ENCODE data around the gene PLAAT3. TPM values are rescaled to one million over a fixed set of nuclear protein-coding genes. Genes with fewer than 3 reads are reported as not detected.

PLAAT3 gene
- total and polyA plus RNA-seq, 2 of the 8 experiments (the other 6 are each of a cell fraction or from before 2014, with no cell fraction given): 109 to 190 TPM

- no peak overlapping the region for H2BK12ac ChIP-seq (ENCODE audit: low read depth, low read length)
- H4K5ac ChIP-seq (ENCODE audit: insufficient read length, low read depth, low read length): no peak overlapping the region
- H3K4me2 ChIP-seq (ENCODE audit: insufficient read depth in 1 of 2, low read depth in 2 of 2, low read length in 2 of 2): no peak overlapping the region
- no peak for TF ChIP-seq CBX5 (IDR thresholded peaks at IDR 0.05; ENCODE audit: low read depth, low read length)
- no peak for TF ChIP-seq HDAC6 (IDR thresholded peaks at IDR 0.05; ENCODE audit: low read depth, low read length)
- TF ChIP-seq SIRT6 (IDR thresholded peaks at IDR 0.05; ENCODE audit: low read length): no peak
- TF ChIP-seq HDAC2 (IDR thresholded peaks at IDR 0.05; ENCODE audit: borderline replicate concordance in 1 of 2, low read depth in 2 of 2, low read length in 2 of 2): no peak
- TF ChIP-seq RXRA (IDR thresholded peaks at IDR 0.05; ENCODE audit: insufficient read depth, low read depth, low read length): no peak
- TF ChIP-seq TBP (IDR thresholded peaks at IDR 0.05; ENCODE audit: low read depth, low read length): no peak
- no peak for TF ChIP-seq TAF7 (optimal IDR thresholded peaks at IDR 0.05; ENCODE audit: borderline replicate concordance, low read depth, low read length)
- TF ChIP-seq TCF12 (IDR thresholded peaks at IDR 0.05; ENCODE audit: low read depth, low read length): no peak
- no peak for TF ChIP-seq GABPA (IDR thresholded peaks at IDR 0.05; ENCODE audit: borderline replicate concordance, insufficient read depth, low read length)
- no peak for TF ChIP-seq RBBP5 (IDR thresholded peaks at IDR 0.05; ENCODE audit: borderline replicate concordance, low read depth, low read length)
- TF ChIP-seq BRCA1 (IDR thresholded peaks at IDR 0.05; ENCODE audit: low read depth, low read length): no peak
- H4K20me1 ChIP-seq (replicated peaks in 1 of 2; ENCODE audit: control insufficient read depth in 1 of 2, insufficient read depth in 2 of 2, low read length in 2 of 2): peaks cover 0 to 2% of the 10 kb centered on the region in 2 experiments
- no peak overlapping the region for H2AK5ac ChIP-seq (ENCODE audit: low read depth, low read length)
- H4K8ac ChIP-seq (ENCODE audit: extremely low read depth, insufficient read depth, low read length): no peak overlapping the region
- no peaks in the 10 kb centered on the region for H3K23me2 ChIP-seq (ENCODE audit: low read depth, low read length)
- FAIRE-seq (no peak), DNase-seq (ENCODE audit: low read depth in 1 of 2, low spot score in 2 of 2) (no peak)
- peaks cover 5% of the 10 kb centered on the region; the same call in 1 of the 2 replicates for H3K79me1 ChIP-seq (ENCODE audit: low read depth, low read length)
- H3K4me3 ChIP-seq (ENCODE audit: extremely low read depth in 1 of 4, insufficient read depth in 2 of 4, low read depth in 3 of 4, low read length in 4 of 4): no peak overlapping the region
- H3K79me2 ChIP-seq (ENCODE audit: control insufficient read depth in 1 of 2, insufficient read depth in 2 of 2, low read length in 2 of 2): peaks cover 3 to 55% of the 10 kb centered on the region in 2 experiments; a peak in 2 of 4 replicates
- 91% methylated on average over 8 of the region's 8 CpGs; no CpG with 5 or more reads in 1 of the 2 experiments for WGBS, 2 experiments (ENCODE audit: extremely low coverage in 1 of 2, insufficient coverage in 1 of 2, insufficient read length in 1 of 2, insufficient replicate concordance in 2 of 2, low coverage in 1 of 2, low lambda C conversion rate in 2 of 2, missing lambda C conversion rate in 1 of 2)
- ChIA-PET POLR2A (ENCODE audit: partially characterized antibody) (interaction anchor here (0.6 to 1.8 kb wide), 4 partner anchors 21 to 778 kb away, joined by 3 to 6 read pairs (median 4); no protein-coding TSS in a partner anchor), CTCF (ENCODE audit: partially characterized antibody) (interaction anchor here (0.6 to 1.2 kb wide), 5 partner anchors 17 to 686 kb away, joined by 3 to 6 read pairs (median 3); no protein-coding TSS in a partner anchor)
- no peak overlapping the region for H2BK120ac ChIP-seq (replicated peaks; ENCODE audit: low read depth, low read length)
- no peak overlapping the region for H3K23ac ChIP-seq (ENCODE audit: insufficient read length)
- peaks cover 0 to 6% (median 2%) of the 10 kb centered on the region in 4 experiments; a peak in 4 of 8 replicates for H3K36me3 ChIP-seq (ENCODE audit: control insufficient read depth in 2 of 4, insufficient read depth in 4 of 4, low read length in 3 of 4)
- H3K56ac ChIP-seq (replicated peaks; ENCODE audit: insufficient read length, low read depth, low read length): no peak overlapping the region
- H3K4me1 ChIP-seq (replicated peaks in 1 of 4; ENCODE audit: control insufficient read depth in 3 of 4, insufficient read depth in 4 of 4, low read length in 3 of 4): no peaks in the 10 kb centered on the region
- no peak overlapping the region for H2BK20ac ChIP-seq (ENCODE audit: low read length)
- no peak overlapping the region for H3K27ac ChIP-seq (ENCODE audit: low read depth, low read length)
- H2BK15ac ChIP-seq (ENCODE audit: low read length): no peak overlapping the region
- no peaks in the 10 kb centered on the region for H3K27me3 ChIP-seq (replicated peaks in 1 of 4; ENCODE audit: control insufficient read depth in 3 of 4, extremely low read depth in 1 of 4, insufficient read depth in 3 of 4, low read length in 3 of 4)
- H3K14ac ChIP-seq (ENCODE audit: insufficient read length): no peak overlapping the region
- H3K9ac ChIP-seq (replicated peaks in 1 of 4; ENCODE audit: extremely low read depth in 1 of 4, low read depth in 3 of 4, low read length in 3 of 4): no peak overlapping the region
- H3K4ac ChIP-seq (replicated peaks; ENCODE audit: insufficient read length, low read depth, low read length): no peak overlapping the region
- H2AFZ ChIP-seq (ENCODE audit: low read length): no peak overlapping the region
- H4K91ac ChIP-seq (replicated peaks; ENCODE audit: insufficient read length, low read length): no peak overlapping the region
- H3K18ac ChIP-seq (ENCODE audit: extremely low read depth, low read length): no peak overlapping the region
- H3K9me3 ChIP-seq (ENCODE audit: insufficient read depth in 2 of 2, low read depth in 1 of 2, low read length in 1 of 2): no peaks in the 10 kb centered on the region
- no peak overlapping the region for H2BK5ac ChIP-seq (ENCODE audit: low read depth, low read length)
Measured at GRCh38 chr11:63660972-63661371, 46.7 kb upstream of the PLAAT3 start.
